Measurements from ENCODE around the gene UBE3B. TPM values are rescaled to one million over a fixed set of nuclear protein-coding genes. Genes with fewer than 3 reads are reported as not detected.

UBE3B gene
- total RNA-seq, 2 experiments from 2014 or later = 29.8 to 32.3 TPM

DNA sequence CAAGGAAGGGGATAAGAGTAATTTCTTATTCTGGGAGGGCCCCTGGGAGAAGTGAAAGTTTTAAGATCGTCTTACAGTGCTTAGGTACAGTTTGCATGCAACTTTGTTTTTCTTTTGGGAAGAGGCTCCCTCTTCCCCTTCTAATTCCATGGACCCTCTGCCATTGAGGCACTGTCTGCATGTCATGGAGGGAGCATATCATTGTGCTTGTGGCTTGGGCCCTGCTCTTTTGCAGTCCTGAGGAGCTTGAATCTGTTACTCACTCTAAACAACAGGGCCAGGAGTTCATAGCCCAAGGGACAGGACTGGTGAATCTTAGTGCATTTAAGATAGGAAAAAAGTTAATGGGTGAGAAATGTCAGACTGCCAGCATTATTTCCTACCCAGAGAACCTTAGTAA, 2.3 kb downstream of the UBE3B start:
- Mint-ChIP-seq H3K36me3 (peaks cover 8% of the 10 kb centered on the region), H3K4me3 (no peak overlapping the region), H3K27ac (no peak overlapping the region), H3K9me3 (no peaks in the 10 kb centered on the region), H3K4me1 (ENCODE audit: low read depth) (peaks cover 32% of the 10 kb centered on the region), H3K27me3 (no peaks in the 10 kb centered on the region)
- no peak for DNase-seq
- ChIA-PET POLR2A (no interaction called here), CTCF (no interaction called here)
- intact Hi-C loops (cut with micrococcal nuclease) = no loop called here

GRCh38 chr12:109480356-109480755, 2.9 kb downstream of the UBE3B start:
- POLR2A ChIA-PET = no interaction called here
- Mint-ChIP-seq H3K27ac (no peak overlapping the region), H3K36me3 (peaks cover 14% of the 10 kb centered on the region), H3K4me3 (no peak overlapping the region), H3K9me3 (no peaks in the 10 kb centered on the region), H3K27me3 (no peaks in the 10 kb centered on the region), H3K4me1 (ENCODE audit: low read depth) (peaks cover 31% of the 10 kb centered on the region)
- no peak for DNase-seq
- intact Hi-C loops (cut with micrococcal nuclease) = no loop called here
- CTCF ChIA-PET = no interaction called here

- ChIA-PET CTCF (no interaction called here), POLR2A (no interaction called here)
- H3K36me3 Mint-ChIP-seq = peaks cover 19% of the 10 kb centered on the region
- intact Hi-C loops (cut with micrococcal nuclease) = no loop called here
- no peak overlapping the region for H3K4me3 Mint-ChIP-seq
- H3K27ac Mint-ChIP-seq = no peak overlapping the region
- no peak for DNase-seq
- H3K4me1 Mint-ChIP-seq (ENCODE audit: low read depth) = peaks cover 16% of the 10 kb centered on the region
- no peaks in the 10 kb centered on the region for H3K27me3 Mint-ChIP-seq
- H3K9me3 Mint-ChIP-seq = no peaks in the 10 kb centered on the region
These were observed 4.4 kb downstream of the UBE3B start for GRCh38 chr12:109481863-109482262.

DNA sequence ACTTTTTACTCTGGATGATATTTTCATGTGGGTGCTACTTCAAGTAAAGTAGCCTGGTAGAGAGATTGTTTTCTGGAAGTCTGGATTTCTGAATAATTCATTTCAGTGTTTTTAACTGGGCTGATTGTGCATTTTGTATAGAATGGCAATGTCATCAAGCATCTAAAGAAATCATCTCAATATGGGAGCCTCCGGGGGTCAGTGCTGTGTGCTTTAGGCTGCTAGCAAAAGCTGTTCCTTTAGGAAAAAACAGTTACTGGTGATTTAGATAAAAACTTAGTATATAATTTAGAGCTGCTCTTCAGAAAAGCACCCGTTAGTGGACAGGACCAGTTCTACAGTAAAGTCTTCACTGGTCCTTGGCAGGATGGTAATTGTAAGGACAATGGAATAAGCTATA, 5.1 kb downstream of the UBE3B start:
- no peaks in the 10 kb centered on the region for H3K27me3 Mint-ChIP-seq
- CTCF ChIA-PET = interaction anchor here (1.5 kb wide), 1 partner anchor 294 kb away, joined by 3 read pairs; no protein-coding TSS in a partner anchor
- intact Hi-C loops (cut with micrococcal nuclease) = no loop called here
- DNase-seq = no peak
- peaks cover 16% of the 10 kb centered on the region for H3K36me3 Mint-ChIP-seq
- H3K4me3 Mint-ChIP-seq = no peak overlapping the region
- POLR2A ChIA-PET = no interaction called here
- H3K4me1 Mint-ChIP-seq (ENCODE audit: low read depth) = peaks cover 16% of the 10 kb centered on the region
- no peaks in the 10 kb centered on the region for H3K9me3 Mint-ChIP-seq
- no peak overlapping the region for H3K27ac Mint-ChIP-seq

GRCh38 chr12:109482894-109483293, 5.5 kb downstream of the UBE3B start:
- DNase-seq = no peak
- H3K27ac Mint-ChIP-seq = no peak overlapping the region
- POLR2A ChIA-PET = no interaction called here
- no peak overlapping the region for H3K4me3 Mint-ChIP-seq
- intact Hi-C loops (cut with micrococcal nuclease) = no loop called here
- peaks cover 16% of the 10 kb centered on the region for H3K36me3 Mint-ChIP-seq
- CTCF ChIA-PET = interaction anchor here (1.5 to 1.8 kb wide), 2 partner anchors 50 to 294 kb away, joined by 3 to 6 read pairs; no protein-coding TSS in a partner anchor
- H3K27me3 Mint-ChIP-seq = no peaks in the 10 kb centered on the region
- peaks cover 16% of the 10 kb centered on the region for H3K4me1 Mint-ChIP-seq (ENCODE audit: low read depth)
- H3K9me3 Mint-ChIP-seq = no peaks in the 10 kb centered on the region

GRCh38 chr12:109483346-109483745, 5.9 kb downstream of the UBE3B start:
- no peaks in the 10 kb centered on the region for H3K27me3 Mint-ChIP-seq
- no peak for DNase-seq
- H3K4me1 Mint-ChIP-seq (ENCODE audit: low read depth) = peaks cover 16% of the 10 kb centered on the region
- peaks cover 16% of the 10 kb centered on the region for H3K36me3 Mint-ChIP-seq
- ChIA-PET POLR2A (no interaction called here), CTCF (interaction anchor here (1.5 to 1.8 kb wide), 2 partner anchors 50 to 293 kb away, joined by 3 to 6 read pairs; no protein-coding TSS in a partner anchor)
- H3K9me3 Mint-ChIP-seq = no peaks in the 10 kb centered on the region
- intact Hi-C loops (cut with micrococcal nuclease) = no loop called here
- no peak overlapping the region for H3K4me3 Mint-ChIP-seq
- no peak overlapping the region for H3K27ac Mint-ChIP-seq

DNA sequence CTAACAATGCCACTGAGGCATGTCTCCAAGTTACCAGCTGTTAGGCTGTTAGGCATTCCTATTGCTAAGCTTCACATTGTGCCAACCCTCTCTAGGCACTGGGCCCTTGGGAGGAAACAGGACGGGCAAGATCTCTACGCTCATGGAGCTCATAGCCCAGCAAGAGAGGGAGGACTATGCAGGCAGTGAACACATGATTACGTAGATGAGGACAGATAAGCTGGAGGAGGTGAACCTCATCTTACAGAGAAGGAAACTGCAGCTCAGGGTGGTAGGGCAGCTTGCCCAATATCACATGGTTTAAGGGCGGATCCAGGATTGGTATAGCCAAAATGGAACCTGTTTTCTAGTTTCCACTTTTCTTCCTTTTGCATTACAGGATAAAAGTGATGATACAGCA, 7.8 kb downstream of the UBE3B start:
- Mint-ChIP-seq H3K9me3 (no peaks in the 10 kb centered on the region), H3K36me3 (peaks cover 26% of the 10 kb centered on the region)
- CTCF ChIA-PET = interaction anchor here (1.2 kb wide), 1 partner anchor 52 kb away, joined by 3 read pairs; no protein-coding TSS in a partner anchor

GRCh38 chr12:109487181-109488050, 10.0 kb downstream of the UBE3B start:
- Mint-ChIP-seq H3K36me3 (peaks cover 31% of the 10 kb centered on the region), H3K27ac (no peak overlapping the region), H3K4me1 (ENCODE audit: low read depth) (no peaks in the 10 kb centered on the region), H3K9me3 (no peaks in the 10 kb centered on the region), H3K4me3 (no peak overlapping the region), H3K27me3 (no peaks in the 10 kb centered on the region)
- POLR2A ChIA-PET = no interaction called here
- intact Hi-C loops (cut with micrococcal nuclease) = no loop called here
- DNase-seq = no peak
- CTCF ChIA-PET = no interaction called here

More for the DNA sequence above, 7.8 kb downstream of the UBE3B start:
- Mint-ChIP-seq H3K4me1 (ENCODE audit: low read depth) (peaks cover under 1% of the 10 kb centered on the region), H3K4me3 (no peak overlapping the region), H3K27me3 (no peaks in the 10 kb centered on the region), H3K27ac (no peak overlapping the region)
- POLR2A ChIA-PET = no interaction called here
- no peak for DNase-seq
- intact Hi-C loops (cut with micrococcal nuclease) = no loop called here

DNA sequence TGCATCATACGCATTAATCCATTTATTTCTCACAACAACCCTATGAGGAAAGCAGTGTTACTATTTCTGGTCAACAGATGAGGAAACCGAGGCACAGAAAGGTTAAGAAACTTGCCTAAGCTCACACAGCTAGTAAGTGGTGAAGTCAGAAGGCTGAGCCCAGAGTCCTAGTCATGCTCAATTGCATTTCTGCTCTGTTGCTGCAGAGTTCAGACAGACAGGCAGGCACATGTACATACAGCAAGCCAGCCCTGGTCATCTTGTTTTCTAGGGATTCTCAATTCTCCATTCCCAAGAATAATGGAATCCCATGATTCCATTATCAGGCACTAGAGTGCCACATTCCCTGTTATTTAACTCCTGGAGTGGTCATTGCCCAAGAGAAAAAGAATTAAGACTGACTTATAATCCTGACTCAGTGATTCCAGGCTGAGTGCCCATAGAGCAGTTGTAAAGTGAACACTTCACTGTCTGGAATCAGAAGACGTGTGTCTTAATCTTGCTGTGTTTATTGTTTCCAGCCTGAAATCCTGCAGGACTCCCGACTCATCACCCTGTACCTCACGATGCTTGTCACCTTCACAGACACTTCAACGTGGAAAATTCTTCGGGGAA, 10.7 kb downstream of the UBE3B start:
- intact Hi-C loops (cut with micrococcal nuclease) = no loop called here
- Mint-ChIP-seq H3K36me3 (peaks cover 32% of the 10 kb centered on the region), H3K27me3 (no peaks in the 10 kb centered on the region), H3K9me3 (no peaks in the 10 kb centered on the region), H3K27ac (no peak overlapping the region), H3K4me3 (no peak overlapping the region), H3K4me1 (ENCODE audit: low read depth) (no peaks in the 10 kb centered on the region)
- CTCF ChIA-PET = no interaction called here
- DNase-seq = no peak
- POLR2A ChIA-PET = no interaction called here

DNA sequence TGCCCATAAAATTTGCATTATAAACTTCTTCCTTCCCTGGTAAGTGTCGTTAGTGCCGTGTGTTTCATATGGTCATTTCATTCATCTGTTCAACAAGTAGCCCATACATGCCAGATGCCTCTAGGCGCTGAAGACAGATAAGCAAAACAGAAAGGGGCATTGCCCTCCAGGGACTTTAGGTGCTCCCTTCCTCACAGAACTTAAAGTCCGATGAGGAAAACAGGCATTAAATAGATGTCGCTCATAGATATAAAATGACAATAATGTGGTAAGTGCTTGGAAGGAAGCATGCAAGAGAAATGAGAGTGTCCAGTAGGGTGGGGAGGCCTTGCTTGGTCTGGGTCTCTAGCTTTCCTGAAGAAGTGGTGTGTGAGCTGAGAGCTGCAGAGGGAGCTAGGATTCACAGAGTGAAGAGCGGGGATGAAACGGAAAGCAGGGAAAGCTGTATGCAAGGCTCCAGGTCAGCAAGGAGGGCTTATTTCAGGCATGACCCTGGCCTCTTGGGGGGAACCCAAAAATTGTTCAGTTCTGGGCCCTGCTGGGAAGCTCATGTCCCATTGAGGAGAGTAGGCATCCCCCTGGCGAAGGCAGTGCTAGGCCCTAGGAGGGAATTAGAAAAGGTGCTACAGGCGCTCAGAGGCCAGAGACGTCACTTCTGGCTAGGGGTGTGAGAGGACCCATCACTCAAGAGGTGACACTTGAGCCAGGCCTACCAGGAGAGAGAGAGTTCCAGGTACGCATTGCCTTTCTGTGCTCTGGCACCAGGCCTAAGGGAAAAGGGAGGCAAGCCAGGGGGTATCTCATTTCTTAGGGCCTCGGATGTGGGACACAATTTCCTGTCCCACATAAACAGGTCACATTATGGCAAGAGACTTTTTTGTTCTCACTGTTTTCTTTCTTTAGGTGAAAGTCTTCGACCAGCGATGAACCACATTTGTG, 11.9 kb downstream of the UBE3B start:
- intact Hi-C loops (cut with micrococcal nuclease) = no loop called here
- Mint-ChIP-seq H3K4me1 (ENCODE audit: low read depth) (no peaks in the 10 kb centered on the region), H3K27ac (no peak overlapping the region), H3K36me3 (peaks cover 31% of the 10 kb centered on the region), H3K27me3 (no peaks in the 10 kb centered on the region), H3K4me3 (no peak overlapping the region), H3K9me3 (no peaks in the 10 kb centered on the region)
- ChIA-PET CTCF (interaction anchor here (1.1 kb wide), 1 partner anchor 61 kb away, joined by 3 read pairs; no protein-coding TSS in a partner anchor), POLR2A (no interaction called here)
- no peak for DNase-seq

- ChIA-PET POLR2A (no interaction called here), CTCF (interaction anchor here (0.6 to 1.1 kb wide), 2 partner anchors 21 to 62 kb away, joined by 3 read pairs; no protein-coding TSS in a partner anchor)
- no peaks in the 10 kb centered on the region for H3K27me3 Mint-ChIP-seq
These were observed 12.6 kb downstream of the UBE3B start for GRCh38 chr12:109489955-109490565.

GRCh38 chr12:109491671-109492070, 14.2 kb downstream of the UBE3B start:
- Mint-ChIP-seq H3K9me3 (no peaks in the 10 kb centered on the region), H3K27ac (no peak overlapping the region), H3K4me3 (no peak overlapping the region), H3K4me1 (ENCODE audit: low read depth) (no peaks in the 10 kb centered on the region), H3K27me3 (no peaks in the 10 kb centered on the region), H3K36me3 (peaks cover 32% of the 10 kb centered on the region)
- CTCF ChIA-PET = no interaction called here
- intact Hi-C loops (cut with micrococcal nuclease) = no loop called here
- DNase-seq = no peak
- POLR2A ChIA-PET = no interaction called here

More at GRCh38 chr12:109489955-109490565, 12.6 kb downstream of the UBE3B start:
- no peak overlapping the region for H3K27ac Mint-ChIP-seq
- no peaks in the 10 kb centered on the region for H3K9me3 Mint-ChIP-seq
- peaks cover 34% of the 10 kb centered on the region for H3K36me3 Mint-ChIP-seq
- intact Hi-C loops (cut with micrococcal nuclease) = no loop called here
- no peaks in the 10 kb centered on the region for H3K4me1 Mint-ChIP-seq (ENCODE audit: low read depth)
- no peak for DNase-seq
- no peak overlapping the region for H3K4me3 Mint-ChIP-seq
